Urinary bladder (tissue), 4 donors: ENCODE data around the gene HRCT1. TPM values are rescaled to one million over a fixed set of nuclear protein-coding genes. Genes with fewer than 3 reads are reported as not detected.
A peak's percentile ranks its signal among the peaks of the same experiment; 100 is the strongest.
"Not testable (repeated sequence)": the region's sequence is repeated elsewhere in the genome, so short reads cannot be mapped to it uniquely, and the experiment has no call there.

Experiments used
- DNase-seq: peaks from one replicate; pipeline ENCODE4 v3.0.0-alpha.2; 2015; ENCODE audit errors: extremely low spot score
- H3K27ac ChIP-seq: one replicate; pipeline ENCODE4 v1.5.1; 2013; ENCODE audit warnings: low read depth, mild to moderate bottlenecking, moderate library complexity
- H3K36me3 ChIP-seq: one replicate; pipeline ENCODE4 v1.6.1; 2013; ENCODE audit warnings: mild to moderate bottlenecking, moderate library complexity; ENCODE audit not compliant: insufficient read depth
- H3K4me1 ChIP-seq: one replicate; pipeline ENCODE4 v1.6.1; 2013; ENCODE audit warnings: mild to moderate bottlenecking, moderate library complexity; ENCODE audit not compliant: insufficient read depth
- H3K4me3 ChIP-seq: one replicate; pipeline ENCODE4 v1.5.1; 2013; ENCODE audit warnings: low read depth, low read length
- WGBS: extraction: QIAGEN DNeasy Blood & Tissue Kit; methylation state at CpG from one replicate; pipeline ENCODE4 v1.1.7; 2013; 5-methylcytosine and 5-hydroxymethylcytosine counted together
- polyA plus RNA-seq: library from polyadenylated mRNA; stranded (reverse); fragments of 200-250 nt; gene quantifications from one replicate; pipeline ENCODE4 v1.2.3, GENCODE V29; 2013
- total RNA-seq: library from RNA; depleted of rRNA; stranded (reverse); fragments of >200 nt; gene quantifications from one replicate; pipeline ENCODE4 v1.2.3, GENCODE V29; 2014
- donor health status: healthy with polysubstance abuse.
- donor health status: healthy.

The HRCT1 gene
- total and polyA plus RNA-seq, 2 donors = 0.42 to 15.8 TPM

DNA sequence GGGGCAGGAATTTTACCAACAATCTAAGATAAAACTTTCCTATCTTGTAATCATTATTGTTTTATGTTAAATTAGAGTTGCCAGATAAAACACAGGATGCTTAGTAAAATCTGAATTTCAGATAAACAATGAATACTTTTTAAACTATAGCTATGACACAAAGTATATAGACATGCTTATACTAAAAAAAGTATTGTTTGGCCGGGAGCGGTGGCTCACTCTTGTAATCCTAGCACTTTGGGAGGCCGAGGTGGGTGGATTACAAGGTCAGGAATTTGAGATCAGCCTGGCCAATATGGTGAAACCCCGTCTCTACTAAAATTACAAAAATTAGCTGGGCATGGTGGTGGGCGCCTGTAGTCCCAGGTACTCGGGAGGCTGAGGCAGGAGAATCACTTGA lies 28.1 kb downstream of the HRCT1 start:
- not testable (repeated sequence) for H3K4me3 ChIP-seq, H3K4me1 ChIP-seq, DNase-seq, H3K27ac ChIP-seq, H3K36me3 ChIP-seq
- WGBS = 78% methylated on average over 6 of the region's 6 CpGs

DNA sequence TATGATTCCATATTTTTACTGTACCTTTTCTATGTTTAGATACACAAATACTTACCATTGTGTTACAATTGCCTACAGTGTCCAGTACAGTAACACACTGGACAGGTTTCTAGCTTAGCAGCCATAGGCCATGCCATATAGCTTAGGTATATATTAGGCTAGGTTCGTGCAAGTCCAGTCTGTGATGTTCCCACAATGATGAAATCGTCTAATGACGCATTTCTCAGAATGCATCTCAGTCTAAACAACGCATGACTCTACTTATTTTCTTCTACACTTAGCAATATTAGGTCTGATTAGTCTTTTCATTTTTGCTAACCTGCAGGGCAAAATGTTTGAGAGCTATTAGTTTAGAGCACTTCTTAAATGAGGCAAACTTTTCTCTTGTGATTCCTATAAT lies 29.3 kb downstream of the HRCT1 start:
- Histone ChIP-seq H3K27ac (no peak overlapping the region), H3K4me1 (no peaks in the 10 kb centered on the region), H3K36me3 (no peaks in the 10 kb centered on the region), H3K4me3 (no peak overlapping the region)
- DNase-seq = no peak
- WGBS = 92% methylated on average over 4 of the region's 4 CpGs

DNA sequence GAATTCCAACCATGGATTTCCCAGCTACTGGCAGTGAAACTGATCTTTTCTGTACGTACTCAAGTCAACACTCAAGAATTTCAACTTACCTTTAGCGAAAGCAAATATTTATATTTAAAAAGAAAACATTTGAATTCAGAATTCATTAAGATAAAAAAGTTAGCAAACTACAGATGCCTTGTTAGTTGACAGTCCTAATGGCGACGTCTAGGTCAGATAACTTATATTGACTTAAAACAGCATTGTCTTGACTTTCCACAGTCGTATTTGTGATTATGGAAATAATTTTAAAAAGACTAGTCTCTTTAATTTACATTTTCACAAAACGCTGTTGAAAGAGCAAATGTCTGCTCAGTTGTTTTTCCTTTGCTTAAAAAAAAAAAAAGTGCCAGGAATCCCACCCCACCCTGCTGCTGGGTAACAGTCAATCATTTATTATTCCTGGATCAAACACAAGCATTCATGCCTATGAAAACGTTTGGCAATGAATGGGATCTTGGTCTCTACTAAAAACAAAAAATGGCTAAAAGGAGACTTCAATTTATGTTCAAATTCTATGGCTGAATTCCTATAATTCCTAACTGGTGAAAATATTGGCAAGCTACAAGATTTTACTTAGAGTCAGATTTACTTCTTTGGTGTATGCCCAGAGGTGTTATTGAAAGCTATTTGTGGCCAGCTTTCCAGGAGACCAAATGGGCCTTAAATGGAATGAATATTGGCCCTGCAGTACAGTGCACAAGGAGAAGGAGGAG lies 29.9 kb downstream of the HRCT1 start:
- no peaks in the 10 kb centered on the region for H3K36me3 ChIP-seq
- no peak overlapping the region for H3K4me3 ChIP-seq
- no peaks in the 10 kb centered on the region for H3K4me1 ChIP-seq
- H3K27ac ChIP-seq = no peak overlapping the region
- WGBS = 52% methylated on average over 7 of the region's 7 CpGs
- DNase-seq = no peak

DNA sequence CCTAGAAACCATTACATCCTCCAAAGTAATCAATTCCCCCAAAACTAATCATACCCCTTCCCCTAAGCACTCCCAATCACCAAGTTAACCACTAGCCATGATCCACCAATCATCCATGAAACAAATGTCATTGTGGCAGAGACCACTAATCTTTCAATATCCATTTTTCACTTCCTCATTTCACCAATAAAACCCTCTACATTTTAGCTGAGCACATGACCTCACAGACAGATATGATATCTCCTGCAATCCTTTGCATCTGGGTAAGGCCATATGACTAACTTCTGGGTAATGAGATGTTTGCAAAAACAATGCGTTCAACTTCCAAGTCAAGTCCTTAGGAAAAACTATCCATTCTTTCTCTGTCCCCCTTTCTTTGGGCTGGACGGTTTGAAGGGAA lies 31.2 kb downstream of the HRCT1 start:
- no peaks in the 10 kb centered on the region for H3K4me1 ChIP-seq

DNA sequence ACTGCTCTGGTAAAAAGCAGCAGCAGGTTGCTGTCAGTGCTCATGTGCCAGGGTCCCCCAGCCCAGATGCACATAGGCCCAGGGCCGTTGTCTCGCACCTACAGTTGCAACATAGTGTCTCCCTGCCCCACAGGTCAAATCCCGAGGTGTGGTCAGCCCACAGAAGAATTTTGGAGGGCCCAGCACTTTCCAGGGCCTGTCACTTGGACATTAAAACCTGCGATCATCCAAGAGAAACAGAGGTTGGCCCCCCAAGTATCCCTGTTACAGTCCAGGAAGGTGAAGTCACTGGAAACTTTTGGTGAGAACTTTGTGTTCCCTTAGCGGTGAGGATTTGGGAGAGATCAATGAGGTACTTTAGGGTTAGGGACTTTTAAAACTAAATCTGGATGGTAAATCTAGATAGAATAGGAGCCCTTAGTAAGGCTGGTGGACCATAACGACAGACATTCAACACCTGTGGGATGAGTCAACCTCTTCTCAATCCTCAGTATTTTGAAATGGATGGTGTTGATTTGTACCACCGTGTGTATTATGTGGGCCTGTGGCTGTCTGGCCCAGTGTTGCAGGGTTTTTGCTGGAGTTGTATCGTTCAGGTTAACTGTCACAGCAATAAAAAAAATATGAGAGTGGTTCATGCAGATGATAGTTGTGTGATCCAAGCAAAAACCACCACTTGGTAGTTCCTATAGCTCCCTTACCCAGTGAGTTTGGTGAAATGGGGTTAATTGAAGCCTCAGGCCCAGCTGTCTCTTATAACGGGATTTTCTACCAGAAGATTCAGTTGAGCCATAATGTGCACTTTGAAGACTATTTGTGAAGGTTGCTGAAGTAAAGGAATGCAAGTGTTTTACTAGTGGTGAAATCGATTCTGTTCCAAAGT lies 32.7 kb downstream of the HRCT1 start:
- 85% methylated on average over 10 of the region's 10 CpGs for WGBS

More for the DNA sequence above, 31.2 kb downstream of the HRCT1 start:
- Histone ChIP-seq H3K4me3 (no peak overlapping the region), H3K27ac (no peak overlapping the region), H3K36me3 (no peaks in the 10 kb centered on the region)
- DNase-seq = no peak
- WGBS = 84% methylated on average over 2 of the region's 2 CpGs

DNA sequence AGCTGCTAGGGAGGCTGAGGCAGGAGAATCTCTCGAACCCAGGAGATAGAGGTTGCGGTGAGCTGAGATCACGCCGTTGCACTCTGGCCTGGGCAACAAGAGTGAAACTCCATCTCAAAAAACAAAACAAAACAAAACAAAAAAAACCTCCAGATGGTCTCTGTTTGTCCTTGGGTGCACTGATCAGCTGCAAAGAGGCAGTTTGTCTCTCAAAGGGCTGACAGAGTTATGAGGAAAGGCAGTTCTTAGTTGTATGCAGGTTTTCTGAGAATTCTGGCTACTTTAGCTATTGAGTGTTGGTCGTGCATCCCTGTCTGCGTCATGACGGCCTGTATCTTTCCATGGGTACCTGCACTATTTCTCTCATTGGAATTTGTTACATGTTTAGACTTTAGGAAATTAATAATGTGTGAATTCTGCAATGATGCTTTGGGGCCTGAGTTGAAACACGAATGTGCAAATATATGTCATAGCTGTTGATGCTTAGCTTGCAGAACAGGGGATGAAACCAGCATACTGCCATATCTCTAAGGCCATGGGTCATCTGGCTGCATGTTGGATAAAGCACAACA lies 33.8 kb downstream of the HRCT1 start:
- 87% methylated on average over 8 of the region's 8 CpGs for WGBS
- no peaks in the 10 kb centered on the region for H3K36me3 ChIP-seq
- H3K4me1 ChIP-seq = no peaks in the 10 kb centered on the region
- no peak overlapping the region for H3K4me3 ChIP-seq
- no peak overlapping the region for H3K27ac ChIP-seq
- DNase-seq = no peak

More for the DNA sequence above, 32.7 kb downstream of the HRCT1 start:
- H3K4me3 ChIP-seq = no peak overlapping the region
- H3K27ac ChIP-seq = no peak overlapping the region
- no peaks in the 10 kb centered on the region for H3K36me3 ChIP-seq
- H3K4me1 ChIP-seq = no peaks in the 10 kb centered on the region
- no peak for DNase-seq

DNA sequence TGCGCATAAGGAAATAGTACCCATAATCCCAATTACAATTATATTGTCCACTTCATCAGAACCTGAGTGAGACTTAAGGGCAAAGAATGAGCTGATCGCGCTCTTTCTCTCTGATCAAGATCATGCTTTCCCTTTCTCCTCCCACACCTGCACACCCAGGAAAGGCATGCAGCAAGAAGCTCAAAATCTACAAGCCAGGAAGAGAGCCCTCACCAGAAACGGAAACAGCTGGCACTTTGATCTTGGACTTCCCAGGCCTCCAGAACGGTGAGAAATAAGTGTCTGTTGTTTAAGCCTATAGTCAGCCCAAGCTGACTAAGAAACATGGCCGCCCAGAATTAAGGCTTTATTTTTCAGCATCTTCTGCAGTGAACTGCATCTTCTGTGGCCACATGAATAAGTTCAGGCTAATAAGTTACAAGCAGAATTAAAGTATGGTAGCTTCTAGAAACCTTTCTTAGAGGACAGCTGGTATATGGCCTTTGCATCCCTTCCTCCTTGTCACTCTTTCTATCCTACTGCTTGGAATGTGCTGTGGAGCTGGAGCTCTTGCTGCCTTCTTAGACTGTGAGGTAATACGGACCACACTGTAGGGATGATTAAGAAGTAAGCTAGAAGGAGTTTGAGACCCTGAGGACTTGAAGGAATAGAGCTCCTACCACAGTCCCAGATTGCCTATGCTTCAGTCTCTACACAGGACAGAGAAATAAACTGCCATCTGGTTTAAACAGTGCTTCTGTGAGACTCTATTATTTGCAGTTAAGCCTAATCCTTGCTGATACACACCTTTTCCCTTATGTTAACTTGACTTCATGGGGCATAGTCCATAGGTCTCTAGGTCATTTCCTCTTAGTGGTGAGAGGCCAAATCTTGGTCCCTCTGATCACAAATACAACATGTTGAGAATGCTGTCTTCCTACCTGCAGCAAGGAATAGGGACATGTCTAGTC lies 34.7 kb downstream of the HRCT1 start:
- no peak for DNase-seq
- 62% methylated on average over 7 of the region's 7 CpGs for WGBS
- Histone ChIP-seq H3K4me3 (no peak overlapping the region), H3K4me1 (no peaks in the 10 kb centered on the region), H3K36me3 (no peaks in the 10 kb centered on the region), H3K27ac (no peak overlapping the region)

DNA sequence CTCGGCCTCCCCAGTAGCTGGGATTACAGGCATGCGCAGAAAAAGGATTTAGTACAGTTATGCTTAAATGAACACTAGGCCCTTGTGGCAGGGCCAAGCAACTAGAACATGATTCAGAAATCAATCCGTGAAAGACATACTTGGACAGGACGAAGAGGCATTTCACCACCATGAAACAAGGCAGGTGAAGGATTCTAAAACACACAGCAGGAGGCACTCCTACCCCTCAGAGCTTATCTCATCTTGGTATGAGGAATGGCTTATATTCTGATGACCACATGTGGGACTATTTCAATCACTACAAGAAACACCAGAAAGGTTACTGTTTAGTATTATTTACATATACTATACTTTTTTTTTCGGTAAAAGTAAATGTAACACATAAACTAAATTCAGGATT lies 36.3 kb downstream of the HRCT1 start:
- Histone ChIP-seq H3K27ac (no peak overlapping the region), H3K4me3 (no peak overlapping the region), H3K36me3 (no peaks in the 10 kb centered on the region), H3K4me1 (no peaks in the 10 kb centered on the region)
- 94% methylated on average over 5 of the region's 5 CpGs for WGBS
- no peak for DNase-seq

DNA sequence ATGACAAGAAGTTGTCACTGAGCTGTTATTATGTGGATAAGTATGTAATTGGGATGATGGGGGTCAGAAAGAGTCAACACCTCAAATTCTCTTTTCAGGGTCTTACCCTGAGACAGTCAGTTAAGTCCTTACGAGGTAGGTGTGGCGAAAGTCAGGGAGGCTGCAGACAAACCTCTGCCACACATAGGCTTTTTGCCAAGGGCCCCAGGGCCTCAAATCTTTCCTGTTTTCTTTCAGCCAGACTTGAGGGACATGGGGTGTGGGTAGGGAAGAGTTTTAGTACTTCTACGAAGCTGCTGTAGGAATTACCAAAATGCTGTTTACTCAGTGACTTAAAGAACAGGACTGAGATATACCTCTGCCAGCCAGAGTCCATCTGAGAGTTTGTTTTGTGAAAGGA lies 38.2 kb downstream of the HRCT1 start:
- no peak for DNase-seq

DNA sequence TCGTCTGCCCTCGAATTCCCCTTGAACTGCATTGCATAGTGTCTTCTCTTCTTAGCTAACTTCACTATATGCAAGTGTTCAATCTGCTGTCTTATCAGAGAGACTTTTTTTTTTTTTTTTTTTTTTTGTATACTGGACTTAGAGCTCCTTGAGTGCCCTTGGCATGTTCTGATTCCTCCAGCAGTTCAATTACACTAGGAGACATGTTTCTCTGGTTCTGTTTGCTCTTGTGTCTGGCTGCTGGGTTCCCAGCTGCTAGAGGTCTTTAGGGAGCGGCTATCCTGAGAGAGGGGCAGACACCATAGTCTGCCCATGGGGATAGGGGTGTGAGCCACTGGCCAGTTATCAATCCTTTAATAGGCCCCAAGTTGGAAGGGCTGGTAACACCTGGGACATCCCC lies 38.8 kb downstream of the HRCT1 start:
- 89% methylated on average over 3 of the region's 3 CpGs for WGBS
- Histone ChIP-seq H3K4me3 (no peak overlapping the region), H3K36me3 (no peaks in the 10 kb centered on the region), H3K4me1 (no peaks in the 10 kb centered on the region), H3K27ac (no peak overlapping the region)
- DNase-seq = no peak

More for the DNA sequence above, 38.2 kb downstream of the HRCT1 start:
- WGBS = 80% methylated on average over 3 of the region's 3 CpGs
- no peaks in the 10 kb centered on the region for H3K36me3 ChIP-seq
- H3K4me1 ChIP-seq = no peaks in the 10 kb centered on the region
- H3K27ac ChIP-seq = no peak overlapping the region
- no peak overlapping the region for H3K4me3 ChIP-seq

DNA sequence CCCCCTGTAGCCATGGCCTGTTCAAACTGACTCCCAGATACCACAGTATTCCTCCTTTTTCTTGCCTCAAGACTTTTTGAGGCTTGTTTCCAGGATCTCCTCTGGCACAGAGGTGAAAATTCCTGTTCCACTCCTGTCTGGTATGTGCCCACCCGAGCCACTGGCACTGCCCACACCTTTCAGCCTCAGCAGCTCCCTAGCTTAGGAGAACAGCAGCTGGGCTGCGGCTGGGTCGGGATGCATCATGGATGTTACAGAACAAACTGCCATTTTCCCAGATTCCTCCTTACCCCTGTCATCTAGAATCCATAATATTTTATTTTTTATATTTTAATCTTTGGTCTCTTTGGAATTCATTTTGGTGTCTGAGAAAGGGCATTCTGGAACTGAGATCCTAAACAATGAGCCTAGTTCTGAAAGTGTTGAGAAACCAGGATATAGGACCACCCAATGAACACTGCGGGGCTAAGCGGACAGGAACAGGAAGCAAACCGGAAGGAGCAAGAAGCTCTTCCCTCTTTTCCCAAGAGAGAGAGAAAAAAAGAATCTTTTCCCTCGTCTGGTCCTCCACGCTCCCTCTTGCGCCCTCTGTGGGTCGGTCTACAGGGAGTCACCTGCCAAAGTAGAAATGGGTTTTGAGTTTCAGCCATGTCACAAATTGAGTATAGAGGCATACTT lies 39.5 kb downstream of the HRCT1 start:
- WGBS = 24% methylated on average over 10 of the region's 10 CpGs

DNA sequence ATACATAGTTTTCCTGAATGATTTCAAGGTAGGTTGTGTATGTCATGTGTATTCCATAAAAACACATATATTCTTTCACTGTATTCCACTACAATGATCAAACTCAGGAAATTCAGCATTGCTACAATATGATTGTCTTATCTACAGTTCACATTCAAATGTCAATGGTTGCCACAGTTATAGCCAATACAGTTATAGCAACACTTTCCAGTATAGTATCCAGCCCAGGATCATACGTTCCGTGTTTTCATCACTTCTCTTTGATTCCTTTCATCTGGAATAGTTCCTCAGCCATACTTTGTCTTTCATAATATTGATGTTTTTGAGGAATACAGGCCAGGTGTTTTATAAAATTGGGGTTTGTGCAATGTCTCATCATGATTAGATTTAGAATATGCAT lies 42.4 kb downstream of the HRCT1 start:
- Histone ChIP-seq H3K4me1 (no peaks in the 10 kb centered on the region), H3K27ac (no peak overlapping the region), H3K4me3 (no peak overlapping the region), H3K36me3 (no peaks in the 10 kb centered on the region)
- no peak for DNase-seq
- 52% methylated on average over 2 of the region's 2 CpGs for WGBS

More for the DNA sequence above, 39.5 kb downstream of the HRCT1 start:
- Histone ChIP-seq H3K36me3 (no peaks in the 10 kb centered on the region), H3K4me1 (no peaks in the 10 kb centered on the region), H3K27ac (no peak overlapping the region), H3K4me3 (no peak overlapping the region)
- peak; percentile 54 for DNase-seq
